ENCODE measurements around the gene COA7.

COA7 gene

DNA sequence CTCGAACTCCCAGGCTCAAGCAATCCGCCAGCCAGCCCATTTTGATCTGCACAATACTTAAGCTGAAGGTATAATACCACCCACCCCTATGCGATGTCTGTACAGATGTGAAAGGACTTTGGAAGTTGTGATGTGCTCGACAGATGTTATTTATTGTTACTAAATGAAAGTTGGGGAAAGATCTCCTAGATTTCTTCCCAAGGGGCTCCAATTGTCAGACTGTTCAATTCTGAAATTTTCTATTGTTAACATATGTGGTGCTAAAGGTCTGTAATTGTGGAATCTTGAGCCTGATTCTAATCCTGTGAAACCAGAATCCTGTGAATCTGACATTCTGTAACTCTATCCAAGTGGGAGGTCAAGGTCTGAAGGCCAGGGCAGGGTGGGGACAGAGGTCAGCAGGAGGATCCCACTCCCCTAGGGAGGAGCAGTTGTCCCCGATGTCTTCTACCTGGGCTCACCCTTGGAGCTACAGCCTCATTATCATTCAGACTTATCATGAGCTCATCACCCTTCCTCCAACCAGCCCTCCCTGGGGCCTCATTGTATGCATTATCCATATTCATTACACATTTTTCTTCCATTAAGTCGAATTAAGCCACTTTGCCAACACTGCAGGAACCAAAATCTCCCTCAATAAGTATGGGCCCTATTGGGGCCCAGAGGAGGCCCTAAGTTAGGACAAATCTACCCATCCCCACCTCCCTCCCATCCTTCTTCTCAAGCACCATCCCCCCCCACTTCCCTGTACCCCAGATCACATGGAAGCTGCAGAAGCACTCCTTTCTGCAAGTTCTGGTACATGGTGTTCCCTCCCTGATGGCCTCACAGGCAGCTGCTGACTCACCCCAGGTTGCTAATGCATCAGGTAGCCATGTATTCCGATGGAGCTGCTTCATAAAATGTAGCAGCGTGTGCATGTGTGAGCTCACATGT, 32.9 kb downstream of the COA7 start:
- DNase-seq (ENCODE audit: low read depth): no peak
- no peak overlapping the region for H3K4me3 ChIP-seq (ENCODE audit: low read depth, low read length)
- in situ Hi-C loops (cut with HindIII; ENCODE audit: low sequenced_read_pairs): no loop called here
- TF ChIP-seq, protein P1, sequence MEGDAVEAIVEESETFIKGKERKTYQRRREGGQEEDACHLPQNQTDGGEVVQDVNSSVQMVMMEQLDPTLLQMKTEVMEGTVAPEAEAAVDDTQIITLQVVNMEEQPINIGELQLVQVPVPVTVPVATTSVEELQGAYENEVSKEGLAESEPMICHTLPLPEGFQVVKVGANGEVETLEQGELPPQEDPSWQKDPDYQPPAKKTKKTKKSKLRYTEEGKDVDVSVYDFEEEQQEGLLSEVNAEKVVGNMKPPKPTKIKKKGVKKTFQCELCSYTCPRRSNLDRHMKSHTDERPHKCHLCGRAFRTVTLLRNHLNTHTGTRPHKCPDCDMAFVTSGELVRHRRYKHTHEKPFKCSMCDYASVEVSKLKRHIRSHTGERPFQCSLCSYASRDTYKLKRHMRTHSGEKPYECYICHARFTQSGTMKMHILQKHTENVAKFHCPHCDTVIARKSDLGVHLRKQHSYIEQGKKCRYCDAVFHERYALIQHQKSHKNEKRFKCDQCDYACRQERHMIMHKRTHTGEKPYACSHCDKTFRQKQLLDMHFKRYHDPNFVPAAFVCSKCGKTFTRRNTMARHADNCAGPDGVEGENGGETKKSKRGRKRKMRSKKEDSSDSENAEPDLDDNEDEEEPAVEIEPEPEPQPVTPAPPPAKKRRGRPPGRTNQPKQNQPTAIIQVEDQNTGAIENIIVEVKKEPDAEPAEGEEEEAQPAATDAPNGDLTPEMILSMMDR (IDR thresholded peaks at IDR 0.05; ENCODE audit: low read depth, low read length, missing control alignments): no peak

DNA sequence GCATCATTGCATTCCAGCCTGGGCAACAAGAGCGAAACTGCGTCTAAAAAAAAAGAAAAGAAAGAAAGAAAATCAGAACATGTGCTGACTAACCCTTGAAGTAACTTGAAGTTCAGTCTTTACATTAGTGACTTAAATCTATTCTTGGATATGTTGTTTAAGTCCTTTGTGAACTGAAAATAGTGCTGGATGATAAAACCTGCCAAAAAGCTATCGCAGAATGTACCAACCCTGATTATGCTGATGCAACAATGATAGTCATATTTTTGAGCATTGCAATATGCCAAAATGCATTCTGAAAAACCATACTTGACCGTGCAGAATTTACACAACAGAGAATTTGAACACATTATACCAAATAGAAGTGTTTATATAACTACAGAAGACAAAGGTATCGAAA, 34.4 kb downstream of the COA7 start:
- in situ Hi-C loops (cut with HindIII; ENCODE audit: low sequenced_read_pairs): loop anchor here (5.0 kb wide), 1 partner anchor 91 kb away; no protein-coding TSS in a partner anchor
- TF ChIP-seq, protein P1 (IDR thresholded peaks at IDR 0.05; ENCODE audit: low read depth, low read length, missing control alignments): no peak
- H3K4me3 ChIP-seq (ENCODE audit: low read depth, low read length): no peak overlapping the region
- no peak for DNase-seq (ENCODE audit: low read depth)

DNA sequence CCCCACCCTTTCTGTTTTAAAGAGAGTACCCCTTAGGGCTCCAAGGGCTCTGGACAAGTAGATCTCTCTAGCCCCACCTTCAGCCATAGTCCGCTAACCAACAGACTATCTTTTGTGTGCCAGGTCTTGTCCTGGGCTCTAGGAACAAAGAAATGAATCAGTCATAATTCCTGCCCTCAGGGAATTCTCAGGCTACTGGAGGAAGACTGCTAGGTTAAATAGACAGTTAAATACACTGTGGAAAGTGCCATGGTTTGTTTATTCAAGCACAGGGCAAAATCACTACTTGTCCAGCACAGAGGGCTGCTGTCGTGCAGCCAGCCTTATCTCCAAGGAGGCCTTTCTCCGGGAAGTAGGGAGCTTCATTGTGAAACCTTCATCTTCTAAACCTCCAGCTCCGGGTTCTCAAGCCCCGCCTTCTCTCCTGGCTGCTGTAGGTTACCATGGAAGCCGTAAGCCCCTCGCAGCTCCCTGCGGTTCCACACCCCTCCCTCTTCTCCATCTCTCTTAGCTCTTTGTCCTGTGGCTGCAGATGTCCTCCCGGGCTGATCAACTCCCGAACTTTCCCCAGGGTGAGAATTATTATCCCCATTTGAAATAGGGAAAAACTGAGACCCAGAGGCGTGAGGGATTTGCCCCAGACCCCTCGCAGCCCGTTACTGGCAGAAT, 35.4 kb downstream of the COA7 start:
- DNase-seq (ENCODE audit: low read depth): no peak
- in situ Hi-C loops (cut with HindIII; ENCODE audit: low sequenced_read_pairs): loop anchor here (5.0 kb wide), 1 partner anchor 90 kb away; no protein-coding TSS in a partner anchor
- TF ChIP-seq, protein P1 (IDR thresholded peaks at IDR 0.05; ENCODE audit: low read depth, low read length, missing control alignments): no peak
- H3K4me3 ChIP-seq (ENCODE audit: low read depth, low read length): no peak overlapping the region

GRCh38 chr1:52660807-52661206, 37.3 kb downstream of the COA7 start:
- DNase-seq (ENCODE audit: low read depth): no peak
- TF ChIP-seq, protein P1 (IDR thresholded peaks at IDR 0.05; ENCODE audit: low read depth, low read length, missing control alignments): no peak
- in situ Hi-C loops (cut with HindIII; ENCODE audit: low sequenced_read_pairs): loop anchor here (5.0 kb wide), 1 partner anchor 89 kb away; no protein-coding TSS in a partner anchor

GRCh38 chr1:52659851-52660596, 38.1 kb downstream of the COA7 start:
- DNase-seq (ENCODE audit: low read depth): no peak
- H3K4me3 ChIP-seq (ENCODE audit: low read depth, low read length): no peak overlapping the region
- in situ Hi-C loops (cut with HindIII; ENCODE audit: low sequenced_read_pairs): loop anchor here (5.0 kb wide), 1 partner anchor 88 kb away; no protein-coding TSS in a partner anchor
- TF ChIP-seq, protein P1 (IDR thresholded peaks at IDR 0.05; ENCODE audit: low read depth, low read length, missing control alignments): no peak

More at GRCh38 chr1:52660807-52661206, 37.3 kb downstream of the COA7 start:
- H3K4me3 ChIP-seq (ENCODE audit: low read depth, low read length): no peak overlapping the region

GRCh38 chr1:52659356-52659755, 38.8 kb downstream of the COA7 start:
- H3K4me3 ChIP-seq (ENCODE audit: low read depth, low read length): no peak overlapping the region
- TF ChIP-seq, protein P1 (IDR thresholded peaks at IDR 0.05; ENCODE audit: low read depth, low read length, missing control alignments): no peak
- no peak for DNase-seq (ENCODE audit: low read depth)
- in situ Hi-C loops (cut with HindIII; ENCODE audit: low sequenced_read_pairs): no loop called here
